CD4-positive, alpha-beta T cell treated with Interleukin-15 for 1 hour (primary cell): Measurements from ENCODE around the gene PPFIA3.
"Not testable (repeated sequence)": the region's sequence is repeated elsewhere in the genome, so short reads cannot be mapped to it uniquely, and the experiment has no call there.

Source experiments
- DNase-seq: peaks from one replicate; pipeline ENCODE4 v3.0.0-alpha.2; 2020

PPFIA3 gene

DNA sequence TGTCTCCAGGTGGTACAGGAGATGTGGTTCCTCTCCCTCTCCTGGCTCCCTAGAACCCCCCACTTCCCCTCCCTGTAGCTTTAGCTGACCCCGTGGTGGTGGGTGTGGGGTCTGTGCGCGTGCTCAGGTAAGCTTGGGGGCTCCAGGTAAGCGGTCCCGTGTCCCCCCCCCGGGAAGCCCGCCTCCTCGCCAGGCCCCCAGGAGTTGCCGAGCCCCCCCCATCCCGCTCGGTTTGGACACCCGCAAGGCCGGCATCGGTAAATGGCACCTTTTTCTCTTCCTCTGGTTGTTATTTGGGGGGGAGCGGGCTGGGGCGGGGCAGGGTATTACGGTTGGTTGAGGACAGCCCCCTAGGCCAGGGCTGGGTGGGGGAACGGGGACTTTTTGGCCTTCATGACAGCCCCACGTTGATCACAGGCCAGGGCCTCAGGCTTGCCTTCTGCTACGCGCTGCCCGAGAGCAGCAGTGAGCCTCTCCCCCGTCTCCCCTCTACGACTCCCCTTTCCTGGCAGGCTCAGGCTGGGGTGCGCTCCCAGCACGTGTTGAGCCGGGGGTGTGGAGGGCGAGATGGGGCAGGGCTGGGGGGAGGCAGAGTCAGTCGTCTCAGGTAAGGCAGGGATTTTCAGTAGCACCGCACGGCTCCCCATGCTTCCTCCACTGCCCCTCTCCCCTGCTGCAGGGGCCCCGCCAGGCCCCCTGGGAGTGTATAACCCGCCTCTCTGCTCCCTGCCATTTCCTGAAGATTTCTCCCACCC, 15.8 kb upstream of the PPFIA3 start:
- DNase-seq: no peak

DNA sequence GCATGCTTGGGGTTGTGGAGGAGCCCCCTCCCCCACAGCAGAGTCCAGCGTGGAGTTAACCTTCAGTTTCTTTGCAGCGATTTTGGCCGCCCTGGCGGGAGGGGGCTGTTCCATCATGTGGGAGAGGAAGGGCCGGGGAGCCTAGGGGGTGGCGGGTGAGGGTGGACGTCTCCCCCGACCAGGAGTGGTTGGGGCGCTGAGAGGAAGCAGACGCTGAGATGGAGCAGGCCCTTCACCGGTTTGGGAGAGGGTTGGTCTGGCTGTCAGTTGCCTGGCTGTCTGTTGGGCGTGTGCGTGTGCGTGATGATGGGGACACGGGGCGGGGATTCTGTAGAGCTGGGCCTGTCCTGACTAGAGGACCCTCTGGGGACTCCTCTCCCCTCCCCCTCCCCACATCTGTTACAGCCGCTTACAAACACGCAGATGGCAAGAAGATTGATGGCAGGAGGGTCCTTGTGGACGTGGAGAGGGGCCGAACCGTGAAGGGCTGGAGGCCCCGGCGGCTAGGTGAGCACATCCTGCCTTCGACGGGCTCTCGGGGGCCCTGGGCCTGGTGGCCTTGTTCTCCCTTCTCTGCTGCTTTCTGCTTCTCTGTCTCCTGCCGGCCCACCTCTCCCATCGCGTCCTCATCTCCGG, 15.0 kb upstream of the PPFIA3 start:
- DNase-seq: no peak

DNA sequence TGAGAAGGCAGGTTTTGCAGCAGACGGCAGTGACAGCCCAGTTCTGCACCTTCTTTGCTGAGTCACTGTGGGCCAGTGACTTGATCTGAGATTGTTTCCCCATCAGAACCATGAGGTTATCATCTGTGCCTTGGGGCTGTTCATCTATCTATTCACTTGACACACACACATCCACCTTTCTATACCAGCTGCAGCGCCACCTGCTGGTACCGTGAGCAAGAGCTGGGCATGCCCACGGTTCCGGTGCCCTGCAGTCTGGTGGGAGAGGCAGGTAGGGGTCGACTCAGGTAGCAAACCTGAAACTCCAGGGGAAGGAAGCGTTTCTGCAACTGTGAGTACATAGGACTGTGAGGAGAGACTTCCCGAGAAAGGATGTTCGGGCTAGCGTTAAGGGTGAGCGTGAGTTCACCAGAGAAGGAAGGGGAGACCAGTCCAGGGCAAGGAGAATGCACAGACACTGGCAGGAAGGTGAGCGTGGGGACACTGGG, 12.7 kb upstream of the PPFIA3 start:
- DNase-seq: peak; percentile 50

DNA sequence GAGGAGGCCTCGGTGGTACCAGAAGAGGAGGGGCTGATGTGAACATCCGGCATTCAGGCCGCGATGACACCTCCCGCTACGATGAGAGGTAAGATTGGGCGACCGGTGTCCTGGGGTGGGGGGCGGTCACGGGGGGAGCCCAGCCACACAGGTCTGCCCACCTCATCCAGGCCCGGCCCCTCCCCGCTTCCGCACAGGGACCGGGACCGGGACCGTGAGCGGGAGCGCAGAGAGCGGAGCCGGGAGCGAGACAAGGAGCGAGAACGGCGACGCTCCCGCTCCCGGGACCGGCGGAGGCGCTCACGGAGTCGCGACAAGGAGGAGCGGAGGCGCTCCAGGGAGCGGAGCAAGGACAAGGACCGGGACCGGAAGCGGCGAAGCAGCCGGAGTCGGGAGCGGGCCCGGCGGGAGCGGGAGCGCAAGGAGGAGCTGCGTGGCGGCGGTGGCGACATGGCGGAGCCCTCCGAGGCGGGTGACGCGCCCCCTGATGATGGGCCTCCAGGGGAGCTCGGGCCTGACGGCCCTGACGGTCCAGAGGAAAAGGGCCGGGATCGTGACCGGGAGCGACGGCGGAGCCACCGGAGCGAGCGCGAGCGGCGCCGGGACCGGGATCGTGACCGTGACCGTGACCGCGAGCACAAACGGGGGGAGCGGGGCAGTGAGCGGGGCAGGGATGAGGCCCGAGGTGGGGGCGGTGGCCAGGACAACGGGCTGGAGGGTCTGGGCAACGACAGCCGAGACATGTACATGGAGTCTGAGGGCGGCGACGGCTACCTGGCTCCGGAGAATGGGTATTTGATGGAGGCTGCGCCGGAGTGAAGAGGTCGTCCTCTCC, 11.5 kb upstream of the PPFIA3 start:
- DNase-seq: no peak

DNA sequence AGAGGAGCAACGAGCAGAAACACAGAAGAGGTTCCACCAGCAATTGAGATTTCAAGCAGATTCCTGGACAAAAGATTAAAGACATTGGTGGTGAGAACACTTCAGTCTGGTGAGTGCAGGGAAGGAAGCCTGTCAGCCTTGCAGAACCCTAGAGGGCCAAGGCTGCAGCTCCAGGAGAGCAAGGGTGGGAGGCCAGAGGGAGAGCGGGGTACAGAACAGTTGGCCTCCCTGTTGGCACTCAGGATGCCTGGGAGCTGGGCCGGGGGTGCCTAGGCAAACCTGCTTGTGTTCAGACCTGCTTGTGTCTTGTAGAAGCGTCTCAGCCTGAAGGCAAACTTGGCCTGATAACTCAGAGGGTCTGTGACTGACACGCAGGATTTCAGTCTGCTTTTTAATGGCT, 10.3 kb upstream of the PPFIA3 start:
- DNase-seq: no peak

DNA sequence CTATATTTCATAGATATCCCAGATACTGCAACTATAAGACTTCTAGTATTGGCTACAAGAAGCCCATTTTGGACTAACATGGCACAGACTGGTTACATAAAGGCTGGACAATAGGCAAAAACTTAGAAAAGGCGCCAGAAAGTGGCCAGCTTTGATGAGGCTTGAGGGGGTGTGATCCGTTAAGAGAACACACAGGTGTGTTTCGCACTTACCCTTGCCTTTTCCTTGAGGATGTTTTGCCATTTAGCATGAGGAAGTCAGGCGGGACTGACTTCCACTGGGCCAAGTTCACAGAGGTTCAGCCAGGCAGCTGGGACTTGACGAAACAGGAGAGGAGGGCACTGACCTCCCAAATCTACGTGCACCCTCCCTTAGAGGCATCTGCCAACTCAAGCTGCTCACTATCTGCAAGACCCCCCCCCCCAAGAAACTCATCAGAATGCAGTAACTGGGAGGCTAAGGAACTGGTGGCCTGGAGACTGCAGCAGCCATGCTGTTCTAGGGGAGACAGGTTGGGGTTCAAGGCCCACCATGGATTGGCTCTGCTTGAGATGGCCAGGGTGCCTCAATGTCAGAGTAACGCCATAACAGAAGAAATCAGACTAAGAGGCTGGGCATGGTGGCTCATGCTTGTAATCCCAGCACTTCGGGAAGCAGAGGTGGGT, 9.6 kb upstream of the PPFIA3 start:
- no peak for DNase-seq

DNA sequence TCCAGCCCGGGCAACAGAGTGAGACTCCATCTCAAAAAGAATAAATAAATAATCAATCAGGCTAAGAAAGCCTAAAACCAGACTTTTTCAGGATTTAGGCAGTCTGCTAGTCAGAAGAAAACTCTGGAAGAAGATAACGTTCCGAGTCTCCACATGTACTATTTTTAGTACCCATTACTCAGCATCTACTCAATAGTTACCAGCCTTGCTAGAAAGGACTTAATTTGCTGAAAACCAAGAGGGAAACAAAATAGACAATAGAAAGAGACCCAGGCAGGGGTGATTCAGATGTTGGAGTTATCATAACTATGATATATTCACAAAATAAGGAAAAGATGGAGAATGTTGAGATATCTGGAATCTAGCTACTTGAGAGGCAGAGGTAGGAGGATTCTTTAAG, 8.8 kb upstream of the PPFIA3 start:
- no peak for DNase-seq

DNA sequence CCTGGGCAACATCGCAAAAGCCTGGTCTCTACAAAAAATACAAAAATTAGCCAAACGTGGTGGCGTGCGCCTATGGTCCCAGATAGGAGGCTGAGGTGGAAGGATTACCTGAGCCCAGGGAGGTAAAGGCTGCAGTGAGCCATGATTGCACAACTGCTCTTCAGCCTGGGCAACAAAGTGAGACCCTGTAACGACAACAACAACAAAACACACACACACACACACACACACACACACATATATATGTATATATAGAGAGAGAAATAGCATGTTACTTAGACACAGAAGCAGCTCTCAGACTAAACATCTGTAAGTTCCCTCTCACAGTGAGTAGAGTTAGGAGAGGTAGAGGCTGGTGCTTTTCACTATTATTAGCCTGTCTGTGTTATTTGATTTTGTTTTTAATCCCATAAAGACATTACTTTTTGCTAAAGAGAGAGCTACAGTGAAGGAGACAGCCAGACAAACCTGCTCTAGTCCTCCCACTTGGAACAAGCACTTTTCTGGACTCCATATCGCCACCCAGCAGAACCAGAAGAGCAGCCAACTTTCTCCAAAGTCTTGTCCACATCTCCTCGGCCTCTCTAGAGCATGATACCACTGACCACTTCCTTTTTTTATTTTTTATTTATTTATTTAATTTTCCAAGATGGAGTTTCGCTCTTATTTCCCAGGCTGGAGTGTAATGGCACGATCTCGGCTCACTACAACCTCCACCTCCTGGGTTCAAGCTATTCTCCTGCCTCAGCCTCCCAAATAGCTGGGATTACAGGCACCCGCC, 7.9 kb upstream of the PPFIA3 start:
- no peak for DNase-seq

DNA sequence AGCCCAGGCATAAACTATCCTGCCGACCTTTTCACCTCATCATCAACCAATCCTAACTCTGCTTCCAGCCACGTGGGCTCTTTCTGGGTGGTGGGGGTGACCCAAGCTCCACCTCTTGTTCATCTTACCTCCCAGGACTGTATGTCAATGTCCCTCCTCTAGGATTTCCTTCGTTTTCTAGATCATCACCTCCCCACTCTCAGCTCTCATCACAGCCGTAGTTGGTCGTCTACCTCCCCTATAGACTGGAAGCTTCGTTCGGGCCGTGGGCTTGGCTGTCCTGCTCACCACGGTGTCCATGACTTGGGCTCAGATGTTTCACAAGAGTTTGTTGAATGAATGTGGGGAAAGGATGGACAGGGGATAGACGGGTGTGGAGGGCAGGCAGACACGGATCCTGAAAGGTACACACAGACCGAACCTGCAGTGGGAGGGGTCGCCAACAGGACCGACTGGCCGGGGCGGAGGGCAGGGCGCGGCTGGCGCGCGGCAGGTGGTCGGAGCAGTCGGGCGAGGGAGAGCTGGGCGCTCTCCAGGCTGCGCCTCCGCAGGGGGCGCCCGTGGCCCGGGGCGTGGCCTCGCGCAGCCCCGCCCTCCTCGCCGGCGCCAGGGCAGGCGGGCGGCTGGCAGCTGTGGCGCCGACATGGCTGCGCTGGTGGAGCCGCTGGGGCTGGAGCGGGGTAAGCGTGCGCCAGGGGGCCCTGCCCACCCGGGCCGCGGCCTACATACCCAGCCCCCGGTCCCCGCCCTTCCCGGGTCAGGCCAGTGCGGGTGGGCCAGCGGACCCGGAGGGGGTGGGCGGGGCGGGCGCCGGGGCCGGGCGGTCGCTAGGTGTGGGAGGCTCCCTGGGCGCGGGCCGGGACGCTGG, 5.3 kb upstream of the PPFIA3 start, which contains the start of gene LIN7B:
TSS of gene LIN7B (plus strand) at position 609 of the 868 bp plus-strand sequence. CDS start at position 644, 35 bp downstream.
- DNase-seq: peak; percentile 76

DNA sequence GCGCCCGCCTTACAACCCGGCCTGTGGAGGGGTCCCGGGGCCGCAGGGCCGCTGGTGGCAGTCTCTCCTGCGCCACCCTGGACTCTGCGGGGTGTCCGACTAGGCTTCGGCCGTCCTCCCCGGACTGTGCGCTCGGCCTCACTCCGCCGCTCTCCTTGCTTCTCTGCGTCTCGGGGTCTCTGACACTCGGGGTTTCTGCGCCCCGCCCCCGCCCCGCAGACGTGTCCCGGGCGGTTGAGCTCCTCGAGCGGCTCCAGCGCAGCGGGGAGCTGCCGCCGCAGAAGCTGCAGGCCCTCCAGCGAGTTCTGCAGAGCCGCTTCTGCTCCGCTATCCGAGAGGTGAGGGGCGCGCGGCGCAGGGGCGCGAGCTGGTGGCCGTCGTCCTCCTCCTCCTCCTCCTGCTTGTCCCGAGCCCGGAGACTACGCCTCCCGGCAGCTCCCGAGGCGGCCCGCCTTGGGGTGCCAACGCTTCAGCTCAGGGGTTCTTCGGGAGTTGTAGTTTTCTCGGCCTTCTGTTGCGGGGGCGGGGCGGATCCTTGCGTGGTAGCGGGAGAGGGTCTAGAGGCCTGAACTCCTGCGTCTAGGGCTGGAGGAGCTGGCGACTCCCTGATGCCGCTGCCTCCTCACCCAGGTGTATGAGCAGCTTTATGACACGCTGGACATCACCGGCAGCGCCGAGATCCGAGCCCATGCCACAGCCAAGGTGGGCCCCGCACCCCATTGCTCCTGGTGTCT, 4.5 kb upstream of the PPFIA3 start:
- peak; percentile 47 for DNase-seq

DNA sequence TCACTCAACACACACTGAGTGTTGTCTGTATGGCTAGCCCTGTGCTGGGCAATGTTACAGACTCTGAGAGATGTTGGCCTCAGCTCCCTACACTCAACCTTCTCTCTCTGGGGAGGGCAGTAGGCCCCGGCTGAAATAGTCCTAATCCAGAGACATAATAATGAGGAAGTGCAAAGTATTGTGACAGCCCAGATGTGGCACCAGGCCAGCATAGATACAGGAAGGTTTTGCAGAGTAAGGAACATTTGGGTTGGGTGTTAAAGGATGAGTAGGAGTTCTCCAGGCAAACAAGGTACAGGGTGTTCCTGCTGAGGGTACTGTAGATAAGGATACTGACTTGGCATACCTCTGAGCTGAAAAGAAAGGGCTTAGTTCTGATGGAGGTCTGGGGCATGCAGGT, 2.8 kb upstream of the PPFIA3 start:
- DNase-seq: no peak

DNA sequence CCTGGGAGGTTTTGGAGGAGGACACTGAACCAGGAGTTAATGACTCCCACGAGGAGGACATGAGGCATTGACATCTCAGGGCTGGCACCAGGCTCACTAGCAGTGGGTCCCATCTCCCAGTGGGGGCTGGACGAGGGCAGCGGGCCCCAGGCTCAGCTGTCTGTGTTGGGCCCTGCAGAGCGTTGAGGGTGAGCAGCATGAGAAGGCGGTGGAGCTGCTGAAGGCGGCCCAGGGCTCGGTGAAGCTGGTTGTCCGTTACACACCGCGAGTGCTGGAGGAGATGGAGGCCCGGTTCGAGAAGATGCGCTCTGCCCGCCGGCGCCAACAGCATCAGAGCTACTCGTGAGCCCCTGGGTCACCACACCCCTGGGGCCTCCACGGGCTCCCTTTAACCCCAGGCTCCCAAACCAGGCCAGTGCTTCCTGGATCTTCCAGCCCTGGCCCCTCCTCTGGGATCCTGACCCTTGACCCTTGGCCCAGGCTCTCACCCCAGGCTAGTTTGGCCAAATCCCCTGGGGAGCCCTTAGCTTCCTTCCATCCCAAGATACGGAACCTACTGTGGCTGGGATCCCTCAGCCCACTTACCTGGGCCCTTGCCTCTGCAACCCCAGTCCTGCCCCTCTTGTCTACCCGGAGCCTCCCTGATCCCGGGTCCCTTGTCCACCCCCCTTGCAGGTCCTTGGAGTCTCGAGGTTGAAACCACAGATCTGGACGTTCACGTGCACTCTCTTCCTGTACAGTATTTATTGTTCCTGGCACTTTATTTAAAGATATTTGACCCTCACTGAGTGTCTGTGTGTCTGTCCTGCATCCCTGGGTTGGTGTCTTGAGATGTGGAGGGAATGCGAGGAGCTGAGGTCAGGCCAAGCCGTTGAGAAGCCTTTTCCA, 1.4 kb upstream of the PPFIA3 start:
- DNase-seq: no peak

DNA sequence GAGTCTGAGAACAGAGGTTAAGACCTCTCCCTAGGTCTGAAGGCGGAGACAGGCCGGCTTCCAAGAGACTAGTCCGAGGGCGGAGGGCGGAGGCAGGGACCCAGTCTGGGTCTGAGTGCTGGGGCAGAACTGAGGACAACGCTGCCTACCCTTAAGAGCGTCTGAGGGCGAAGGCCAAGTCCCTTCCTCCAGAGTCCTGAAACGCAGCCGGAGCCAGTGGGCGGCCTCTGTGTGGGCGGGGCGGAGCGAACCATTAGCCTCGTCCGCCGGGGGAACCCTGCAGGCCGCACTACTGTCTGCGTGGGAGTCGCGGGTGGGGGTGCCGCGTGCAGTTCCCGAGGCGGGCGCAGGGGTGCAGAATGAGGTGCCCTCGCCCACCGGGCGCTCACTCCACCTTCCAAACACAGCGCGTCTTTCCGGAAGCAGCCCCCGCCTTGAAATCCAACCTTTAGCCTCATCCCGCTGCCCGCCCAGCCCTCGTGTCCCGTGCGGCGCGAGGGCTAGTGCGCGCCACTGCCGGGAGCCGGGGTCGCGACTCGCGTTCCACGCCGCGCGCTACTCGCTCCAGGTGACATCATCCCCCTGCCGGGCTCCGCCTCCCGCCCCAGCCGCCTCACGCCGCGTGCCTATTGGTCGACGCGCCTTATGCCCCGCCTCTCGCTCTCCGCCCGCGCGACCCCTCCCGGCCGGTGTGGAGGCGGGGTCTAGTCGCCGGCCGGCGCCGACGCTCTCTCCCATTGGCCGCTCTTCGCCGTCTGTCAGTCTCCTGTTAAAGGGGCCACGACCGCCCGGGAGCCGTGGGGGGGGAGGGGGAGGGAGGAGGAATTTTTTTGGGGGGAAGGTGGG, 556 bp upstream of the PPFIA3 start, which contains the start of gene C19orf73:
TSS of gene C19orf73 (minus strand) at position 579 of the 846 bp plus-strand sequence. CDS start at position 458, 121 bp downstream.
- DNase-seq: peak; percentile 96

DNA sequence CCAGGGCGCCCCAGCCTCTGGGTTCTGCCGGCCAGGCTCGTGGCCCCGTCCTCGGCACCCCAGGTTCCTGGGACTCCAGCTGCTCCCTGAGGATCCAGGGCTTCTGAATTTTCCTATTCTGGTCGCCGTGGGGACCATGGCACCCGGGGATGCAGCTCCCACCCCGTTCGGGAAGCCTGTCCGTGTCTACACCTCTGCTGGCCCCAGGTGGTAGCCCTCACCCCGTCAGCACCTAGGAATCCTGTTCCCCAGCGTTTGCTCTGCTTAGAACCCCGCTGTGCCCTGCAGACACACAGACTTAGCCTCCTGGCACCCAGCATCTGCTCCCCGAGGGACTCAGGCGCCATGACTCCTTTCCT, 960 bp downstream of the PPFIA3 start:
- no peak for DNase-seq

DNA sequence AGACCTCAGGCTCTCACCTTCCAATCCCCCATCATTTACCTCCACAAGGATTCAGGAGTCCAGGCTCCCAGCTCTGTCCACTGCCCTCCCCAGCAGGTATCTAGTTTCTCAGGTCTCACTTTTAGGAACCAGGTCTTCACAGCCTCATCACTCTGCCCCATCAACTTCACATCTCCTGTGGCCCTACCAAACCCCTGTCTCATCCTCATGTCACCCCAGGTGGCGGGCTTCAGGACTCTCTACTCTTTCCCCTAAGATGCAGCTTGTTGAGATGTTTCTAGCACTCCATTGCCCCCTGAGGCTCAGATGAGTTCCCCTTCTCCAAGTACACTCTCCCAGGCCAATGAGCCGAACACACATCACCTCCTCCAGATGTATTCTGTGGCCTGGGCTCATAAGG, 1.5 kb downstream of the PPFIA3 start:
- no peak for DNase-seq

DNA sequence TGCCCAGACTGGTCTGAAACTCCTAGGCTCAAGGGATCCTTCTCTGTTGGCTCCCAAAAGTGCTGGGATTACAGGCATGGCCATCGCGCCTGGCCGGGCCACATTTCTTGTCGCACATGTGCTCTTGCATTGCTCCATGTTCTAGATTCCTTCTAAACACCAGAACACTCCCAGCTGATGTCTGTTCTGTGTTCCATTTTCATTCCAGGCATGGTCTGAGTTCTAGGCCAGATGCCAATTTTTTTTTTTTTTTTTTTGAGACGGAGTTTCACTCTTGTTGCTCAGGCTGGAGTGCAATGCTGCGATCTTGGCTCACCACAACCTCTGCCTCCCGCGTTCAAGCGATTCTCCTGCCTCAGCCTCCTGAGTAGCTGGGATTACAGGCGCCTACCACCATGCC, 2.5 kb downstream of the PPFIA3 start:
- not testable (repeated sequence) for DNase-seq

DNA sequence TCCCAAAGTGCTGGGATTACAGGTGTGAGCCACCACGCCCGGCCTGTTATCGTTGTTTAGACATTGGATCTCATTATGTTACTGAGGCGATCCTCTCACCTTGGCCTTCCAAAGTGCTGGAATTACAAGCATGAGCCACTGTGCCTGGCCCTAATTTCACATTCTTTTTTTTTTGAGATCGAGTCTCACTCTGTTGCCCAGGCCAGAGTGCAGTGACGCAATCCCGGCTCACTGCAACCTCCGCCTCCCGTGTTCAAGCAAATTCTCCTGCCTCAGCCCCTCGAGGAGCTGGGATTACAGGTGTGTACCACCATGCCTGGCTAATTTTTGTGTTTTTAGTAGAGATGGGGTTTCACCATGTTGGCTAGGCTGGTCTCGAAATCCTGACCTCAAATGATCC, 3.9 kb downstream of the PPFIA3 start:
- not testable (repeated sequence) for DNase-seq

DNA sequence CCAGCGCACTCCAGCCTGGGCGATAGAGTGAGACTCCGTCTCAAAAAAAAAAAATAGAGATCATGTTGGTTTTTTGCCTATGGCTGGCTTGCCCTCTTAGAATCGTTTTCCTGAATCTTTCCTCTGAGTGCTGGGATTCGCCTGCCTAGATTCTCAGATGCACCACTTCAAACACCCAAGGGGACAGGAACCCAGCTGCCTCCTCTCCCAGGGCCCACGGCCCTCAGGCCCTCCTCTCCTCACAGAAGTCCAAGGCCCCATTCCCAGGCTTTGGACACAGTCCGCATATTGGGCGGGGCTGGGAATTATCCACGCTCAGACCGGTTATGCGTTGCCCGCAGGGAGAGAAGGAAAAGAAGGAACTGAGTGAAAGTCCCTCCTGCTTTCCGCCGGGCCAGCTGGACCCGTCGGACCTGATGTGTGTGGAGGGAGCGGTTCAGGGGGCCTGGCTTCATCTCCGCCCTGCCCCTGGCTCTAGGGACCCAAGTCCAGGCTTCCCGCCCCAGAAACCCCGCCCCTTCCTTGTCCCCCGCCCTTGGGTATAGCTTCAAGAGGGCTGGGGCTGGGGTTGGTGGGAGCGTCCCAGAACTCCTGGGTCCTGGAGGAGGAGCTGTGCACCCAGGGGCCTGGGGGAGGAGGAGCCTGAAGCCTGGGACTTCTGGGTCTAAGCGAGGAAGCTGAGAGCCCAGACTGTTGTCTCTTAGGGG, 5.8 kb downstream of the PPFIA3 start:
- DNase-seq: no peak
